H1 (cell line): Measurements from ENCODE around the gene BCAS2. TPM values are rescaled to one million over a fixed set of nuclear protein-coding genes. Genes with fewer than 3 reads are reported as not detected.

Source experiments
- CTCF ChIA-PET: fragments of 300-600 bp; sonication (Branson Sonifier 250); formaldehyde crosslinking; loops from one replicate; lab custom pipeline; 2021; ENCODE audit not compliant: partially characterized antibody; lab: Charles Lee
- POLR2A ChIA-PET: fragments of 300-600 bp; sonication (Branson Sonifier 250); formaldehyde crosslinking; loops from one replicate; lab custom pipeline; 2021; ENCODE audit warnings: inconsistent platforms; ENCODE audit not compliant: partially characterized antibody; lab: Charles Lee
- DNase-seq, 2 experiments: peaks; one replicate each; pipeline versions ENCODE4 v3.0.0 to v3.0.0-alpha.2; 2010 to 2022; ENCODE audit warnings: low spot score in 2 of 2, low read depth in 1 of 2, mixed read lengths in 1 of 2
- FAIRE-seq: peaks from 2 replicates; lab custom pipeline; 2011; peaks lifted over from hg19 to GRCh38; lab: Jason Lieb, UNC
- H2AFZ ChIP-seq: 2 replicates; pipeline ENCODE4 v1.8.1; 2012; ENCODE audit warnings: low read length, inconsistent platforms
- H2AK5ac ChIP-seq: 2 replicates; pipeline ENCODE4 v1.6.1; 2013; ENCODE audit warnings: low read depth, low read length
- H2BK120ac ChIP-seq: replicated peaks from 2 replicates; pipeline ENCODE3; 2013; ENCODE audit warnings: low read depth, low read length, inconsistent platforms
- H2BK12ac ChIP-seq: 2 replicates; pipeline ENCODE4 v1.6.1; 2013; ENCODE audit warnings: low read depth, low read length
- H2BK15ac ChIP-seq: 2 replicates; pipeline ENCODE4 v1.6.1; 2013; ENCODE audit warnings: low read length
- H2BK20ac ChIP-seq: 2 replicates; pipeline ENCODE4 v1.6.1; 2013; ENCODE audit warnings: low read length
- H2BK5ac ChIP-seq: 2 replicates; pipeline ENCODE4 v1.6.1; 2013; ENCODE audit warnings: low read depth, low read length
- H3K14ac ChIP-seq: 2 replicates; pipeline ENCODE4 v1.6.1; 2013; ENCODE audit warnings: inconsistent platforms; ENCODE audit not compliant: insufficient read length
- H3K18ac ChIP-seq: 2 replicates; pipeline ENCODE4 v1.6.1; 2013; ENCODE audit warnings: low read length; ENCODE audit errors: extremely low read depth
- H3K23ac ChIP-seq: 2 replicates; pipeline ENCODE4 v1.6.1; 2013; ENCODE audit warnings: inconsistent platforms; ENCODE audit not compliant: insufficient read length
- H3K23me2 ChIP-seq: 2 replicates; pipeline ENCODE4 v1.6.1; 2013; ENCODE audit warnings: low read depth, low read length
- H3K27ac ChIP-seq: 2 replicates; pipeline ENCODE4 v1.6.1; 2011; ENCODE audit warnings: low read depth, low read length, inconsistent platforms
- H3K27me3 ChIP-seq, 4 experiments: replicated peaks in 1 of 4; 1 replicate in 1 of 4; 2 replicates in 3 of 4; pipeline versions ENCODE4 v1.6.1 to v1.8.1; 2011 to 2013; ENCODE audit warnings: low read length in 3 of 4, mild to moderate bottlenecking in 3 of 4, inconsistent platforms in 2 of 4, mixed read lengths in 2 of 4, moderate library complexity in 1 of 4; ENCODE audit not compliant: control insufficient read depth in 3 of 4, insufficient read depth in 3 of 4; ENCODE audit errors: extremely low read depth in 1 of 4
- H3K36me3 ChIP-seq, 4 experiments: 2 replicates each; pipeline versions ENCODE4 v1.6.1 to v1.8.1; 2011 to 2013; ENCODE audit warnings: mild to moderate bottlenecking in 4 of 4, low read length in 3 of 4, moderate library complexity in 2 of 4, control low read depth in 1 of 4, inconsistent platforms in 1 of 4; ENCODE audit not compliant: insufficient read depth in 4 of 4, control insufficient read depth in 2 of 4
- H3K4ac ChIP-seq: replicated peaks from 2 replicates; pipeline ENCODE3; 2013; ENCODE audit warnings: low read length, low read depth, mixed read lengths, inconsistent platforms; ENCODE audit not compliant: insufficient read length
- H3K4me1 ChIP-seq, 4 experiments: replicated peaks in 1 of 4; 1 replicate in 1 of 4; 2 replicates in 3 of 4; pipeline versions ENCODE4 v1.6.1 to v1.8.1; 2011 to 2013; ENCODE audit warnings: low read length in 3 of 4, inconsistent platforms in 2 of 4, mixed read lengths in 1 of 4; ENCODE audit not compliant: insufficient read depth in 4 of 4, control insufficient read depth in 3 of 4
- H3K4me2 ChIP-seq, 2 experiments: 2 replicates each; pipeline versions ENCODE4 v1.6.1 to v1.8.1; 2011 to 2013; ENCODE audit warnings: low read depth in 2 of 2, low read length in 2 of 2, control low read depth in 1 of 2, inconsistent platforms in 1 of 2, mild to moderate bottlenecking in 1 of 2; ENCODE audit not compliant: insufficient read depth in 1 of 2
- H3K4me3 ChIP-seq, 4 experiments: fragments of 200-600, 300-600 bp in 1 of 4; sonication (generic), shearing (Covaris generic), sonication (Bioruptor Twin) in 1 of 4; 2 replicates each; pipeline versions ENCODE4 v1.5.1 to v1.8.1; 2011 to 2016; ENCODE audit warnings: low read length in 4 of 4, low read depth in 3 of 4, control low read depth in 2 of 4, inconsistent platforms in 2 of 4, mild to moderate bottlenecking in 2 of 4, mixed read lengths in 1 of 4, moderate library complexity in 1 of 4; ENCODE audit not compliant: insufficient read depth in 2 of 4; ENCODE audit errors: extremely low read depth in 1 of 4
- H3K56ac ChIP-seq: replicated peaks from 2 replicates; pipeline ENCODE3; 2013; ENCODE audit warnings: low read depth, mild to moderate bottlenecking, mixed read lengths, low read length, inconsistent platforms; ENCODE audit not compliant: insufficient read length
- H3K79me1 ChIP-seq: 2 replicates; pipeline ENCODE4 v1.6.1; 2013; ENCODE audit warnings: low read depth, low read length, control low read depth
- H3K79me2 ChIP-seq, 2 experiments: 2 replicates each; pipeline versions ENCODE4 v1.6.1 to v1.8.1; 2012 to 2013; ENCODE audit warnings: low read length in 2 of 2, mild to moderate bottlenecking in 2 of 2, inconsistent platforms in 1 of 2; ENCODE audit not compliant: insufficient read depth in 2 of 2, control insufficient read depth in 1 of 2
- H3K9ac ChIP-seq, 4 experiments: replicated peaks in 1 of 4; 1 replicate in 1 of 4; 2 replicates in 3 of 4; pipeline versions ENCODE4 v1.6.1 to v1.8.1; 2011 to 2013; ENCODE audit warnings: low read depth in 3 of 4, low read length in 3 of 4, control low read depth in 2 of 4, mild to moderate bottlenecking in 2 of 4, moderate library complexity in 2 of 4, inconsistent platforms in 1 of 4; ENCODE audit errors: extremely low read depth in 1 of 4
- H3K9me3 ChIP-seq, 2 experiments: 2 replicates each; pipeline versions ENCODE4 v1.6.1 to v1.8.1; 2012 to 2013; ENCODE audit warnings: mild to moderate bottlenecking in 2 of 2, moderate library complexity in 2 of 2, control low read depth in 1 of 2, inconsistent platforms in 1 of 2, low read depth in 1 of 2, low read length in 1 of 2, mixed read lengths in 1 of 2; ENCODE audit not compliant: insufficient read depth in 2 of 2
- H4K20me1 ChIP-seq, 2 experiments: replicated peaks in 1 of 2; 2 replicates each; pipeline versions ENCODE3 to v1.8.1; 2011 to 2013; ENCODE audit warnings: inconsistent platforms in 2 of 2, low read length in 2 of 2, mild to moderate bottlenecking in 1 of 2; ENCODE audit not compliant: insufficient read depth in 2 of 2, control insufficient read depth in 1 of 2
- H4K5ac ChIP-seq: 2 replicates; pipeline ENCODE4 v1.6.1; 2013; ENCODE audit warnings: low read length, low read depth, mixed read lengths, inconsistent platforms; ENCODE audit not compliant: insufficient read length
- H4K8ac ChIP-seq: 2 replicates; pipeline ENCODE4 v1.8.0; 2013; ENCODE audit warnings: mild to moderate bottlenecking, moderate library complexity, low read length, inconsistent platforms; ENCODE audit not compliant: insufficient read depth; ENCODE audit errors: extremely low read depth
- H4K91ac ChIP-seq: replicated peaks from 2 replicates; pipeline ENCODE3; 2013; ENCODE audit warnings: low read length, mixed read lengths, inconsistent platforms; ENCODE audit not compliant: insufficient read length
- BRCA1 ChIP-seq: IDR thresholded peaks from 2 replicates; pipeline ENCODE4 v1.6.1; 2012; ENCODE audit warnings: low read depth, low read length, improper control_type of control experiment
- CHD1 ChIP-seq: IDR thresholded peaks from 2 replicates; pipeline ENCODE4 v1.6.1; 2012; ENCODE audit warnings: low read depth, low read length, improper control_type of control experiment
- CTBP2 ChIP-seq: IDR thresholded peaks from 2 replicates; pipeline ENCODE4 v1.7.0; 2011; ENCODE audit warnings: borderline replicate concordance, mild to moderate bottlenecking, moderate library complexity, mixed read lengths, low read length; ENCODE audit not compliant: insufficient read depth, insufficient read length
- EP300 ChIP-seq, 2 experiments: IDR thresholded peaks; 1 replicate in 1 of 2; 2 replicates in 1 of 2; pipeline ENCODE4 v1.6.1; 2011 to 2012; ENCODE audit warnings: low read depth in 2 of 2, low read length in 2 of 2, mild to moderate bottlenecking in 2 of 2, borderline replicate concordance in 1 of 2, inconsistent platforms in 1 of 2, moderate library complexity in 1 of 2
- GABPA ChIP-seq: IDR thresholded peaks from 2 replicates; pipeline ENCODE4 v1.6.1; 2011; ENCODE audit warnings: mild to moderate bottlenecking, low read length, moderate library complexity, borderline replicate concordance; ENCODE audit not compliant: insufficient read depth
- JUND ChIP-seq: IDR thresholded peaks from 2 replicates; pipeline ENCODE4 v1.6.1; 2011; ENCODE audit warnings: mild to moderate bottlenecking, improper control_type of control experiment, low read length
- MAX ChIP-seq: IDR thresholded peaks from 2 replicates; pipeline ENCODE4 v1.6.1; 2012; ENCODE audit warnings: inconsistent platforms
- POLR2AphosphoS5 ChIP-seq: IDR thresholded peaks from 2 replicates; pipeline ENCODE4 v1.6.1; 2011; ENCODE audit warnings: low read depth, low read length
- POU5F1 ChIP-seq: IDR thresholded peaks from 2 replicates; pipeline ENCODE4 v1.6.1; 2011; ENCODE audit warnings: low read depth, mild to moderate bottlenecking, low read length, moderate library complexity
- RAD21 ChIP-seq, 2 experiments: IDR thresholded peaks in 1 of 2; conservative IDR thresholded peaks in 1 of 2; 2 replicates each; pipeline ENCODE4 v1.6.1; 2011; ENCODE audit warnings: low read depth in 2 of 2, low read length in 2 of 2, improper control_type of control experiment in 1 of 2, inconsistent platforms in 1 of 2, mild to moderate bottlenecking in 1 of 2, moderate library complexity in 1 of 2
- SIN3A ChIP-seq, 2 experiments: IDR thresholded peaks in 1 of 2; conservative IDR thresholded peaks in 1 of 2; 2 replicates each; pipeline ENCODE4 v1.6.1; 2011 to 2012; ENCODE audit warnings: low read length in 2 of 2, improper control_type of control experiment in 1 of 2, low read depth in 1 of 2, mild to moderate bottlenecking in 1 of 2
- SIRT6 ChIP-seq: IDR thresholded peaks from one replicate; pipeline ENCODE4 v1.7.1; 2012; ENCODE audit warnings: low read length, inconsistent platforms
- SP2 ChIP-seq: IDR thresholded peaks from 2 replicates; pipeline ENCODE4 v1.6.1; 2012; ENCODE audit warnings: mild to moderate bottlenecking, low read length, inconsistent platforms
- WGBS, 2 experiments: shearing (Covaris generic) in 1 of 2; methylation state at CpG; one replicate each; pipeline versions ENCODE4 v1.1.6 to v1.1.7; 2013 to 2015; ENCODE audit warnings: low lambda C conversion rate in 2 of 2, mixed read lengths in 2 of 2, inconsistent platforms in 1 of 2, low coverage in 1 of 2, missing lambda C conversion rate in 1 of 2; ENCODE audit not compliant: insufficient replicate concordance in 2 of 2, insufficient coverage in 1 of 2, insufficient read length in 1 of 2; ENCODE audit errors: extremely low coverage in 1 of 2, missing lambda C conversion rate in 1 of 2; 5-methylcytosine and 5-hydroxymethylcytosine counted together
- polyA plus RNA-seq, 7 experiments: library from polyadenylated mRNA; depleted of rRNA in 3 of 7; stranded (reverse) in 5 of 7; unstranded in 2 of 7; fragments of >200 nt in 5 of 7; fragments of 200-250 nt in 2 of 7; gene quantifications; 1 replicate in 5 of 7; 2 replicates in 1 of 7; 4 replicates in 1 of 7; pipeline versions ENCODE4 v1.2.1 to v1.2.3, GENCODE V29; 2011 to 2013; ENCODE audit warnings: missing spikeins in 2 of 7, mixed read lengths in 2 of 7
- total RNA-seq: library from RNA; stranded (reverse); fragmentation: NEBNext Ultra II Directional; extraction: Animal tissue kit (Norgen Biotek cat#: 25700); gene quantifications from 2 replicates; pipeline ENCODE4 v1.2.1, GENCODE V29; 2021

The BCAS2 gene
- total and polyA plus RNA-seq, 2 of the 8 experiments (the other 6 are each of a cell fraction or from before 2014, with no cell fraction given): 18.0 to 52.2 TPM

- Histone ChIP-seq H2AFZ (peak overlapping the region; percentile 72), H2AK5ac (no peak overlapping the region), H3K23ac (no peak overlapping the region), H3K79me1 (no peaks in the 10 kb centered on the region), H2BK12ac (no peak overlapping the region), H4K5ac (no peak overlapping the region), H3K79me2 (no peaks in the 10 kb centered on the region), H3K18ac (no peak overlapping the region), H3K23me2 (no peaks in the 10 kb centered on the region), H3K9ac (no peak overlapping the region), H2BK120ac (no peak overlapping the region), H3K9me3 (no peaks in the 10 kb centered on the region), H3K4me2 (no peak overlapping the region), H4K91ac (no peak overlapping the region), H3K27me3 (no peaks in the 10 kb centered on the region), H3K56ac (no peak overlapping the region), H3K4me3 (no peak overlapping the region), H3K14ac (no peak overlapping the region), H2BK20ac (no peak overlapping the region), H3K36me3 (no peaks in the 10 kb centered on the region), H4K8ac (no peak overlapping the region), H2BK5ac (no peak overlapping the region), H3K4ac (no peak overlapping the region), H3K4me1 (no peaks in the 10 kb centered on the region), H4K20me1 (no peaks in the 10 kb centered on the region), H2BK15ac (no peak overlapping the region), H3K27ac (no peak overlapping the region)
- CTCF ChIA-PET: interaction anchor here (1.7 kb wide), 1 partner anchor 203 kb away, joined by 5 read pairs; no protein-coding TSS in a partner anchor
- DNase-seq (no peak), FAIRE-seq (no peak)
- 100% methylated on average over 1 of the region's 2 CpGs; no CpG with 5 or more reads in 1 of the 2 experiments for WGBS, 2 experiments
- POLR2A ChIA-PET: interaction anchor here (0.9 kb wide), 2 partner anchors 10 to 16 kb away, joined by 3 read pairs; no protein-coding TSS in a partner anchor
- no peak for TF ChIP-seq JUND
- TF ChIP-seq SIN3A (conservative IDR thresholded peaks at IDR 0.05 in 1 of 2, IDR thresholded peaks at IDR 0.05 in 1 of 2; ENCODE audit: low read depth in 1 of 2, low read length in 2 of 2): no peak
- no peak for TF ChIP-seq POLR2AphosphoS5
- no peak for TF ChIP-seq SIRT6
- no peak for TF ChIP-seq GABPA
- no peak for TF ChIP-seq BRCA1
- TF ChIP-seq CHD1: no peak
- TF ChIP-seq SP2: no peak
- TF ChIP-seq RAD21 (IDR thresholded peaks at IDR 0.05 in 1 of 2, conservative IDR thresholded peaks at IDR 0.05 in 1 of 2; ENCODE audit: low read depth in 2 of 2, low read length in 2 of 2): no peak
- no peak for TF ChIP-seq CTBP2
- TF ChIP-seq MAX: no peak
- TF ChIP-seq POU5F1: no peak
- no peak for TF ChIP-seq EP300 (IDR thresholded peaks at IDR 0.05; ENCODE audit: borderline replicate concordance in 1 of 2, low read depth in 2 of 2, low read length in 2 of 2)
Measured at GRCh38 chr1:114550336-114550735, 31.1 kb downstream of the BCAS2 start.
